Cardiac fibroblast (primary cell): Measurements from ENCODE around the gene PPL.
A peak's percentile ranks its signal among the peaks of the same experiment; 100 is the strongest.

ENCODE experiments used
- DNase-seq, 2 donors: peaks; one replicate each; pipeline versions ENCODE4 v3.0.0 to v3.0.0-alpha.2; 2010; ENCODE audit warnings: low read depth in 2 of 2
- H3K4me3 ChIP-seq, 2 donors: replicated peaks in 1 of 2; 1 replicate in 1 of 2; 2 replicates in 1 of 2; pipeline ENCODE4 v1.5.1; 2011; ENCODE audit warnings: low read depth in 2 of 2, low read length in 2 of 2, mild to moderate bottlenecking in 2 of 2, moderate library complexity in 1 of 2
- TF ChIP-seq, protein P1 (sequence below): IDR thresholded peaks from one replicate; pipeline ENCODE4 v1.5.1; 2011; ENCODE audit warnings: low read depth, mild to moderate bottlenecking, low read length, inconsistent platforms

PPL gene

DNA sequence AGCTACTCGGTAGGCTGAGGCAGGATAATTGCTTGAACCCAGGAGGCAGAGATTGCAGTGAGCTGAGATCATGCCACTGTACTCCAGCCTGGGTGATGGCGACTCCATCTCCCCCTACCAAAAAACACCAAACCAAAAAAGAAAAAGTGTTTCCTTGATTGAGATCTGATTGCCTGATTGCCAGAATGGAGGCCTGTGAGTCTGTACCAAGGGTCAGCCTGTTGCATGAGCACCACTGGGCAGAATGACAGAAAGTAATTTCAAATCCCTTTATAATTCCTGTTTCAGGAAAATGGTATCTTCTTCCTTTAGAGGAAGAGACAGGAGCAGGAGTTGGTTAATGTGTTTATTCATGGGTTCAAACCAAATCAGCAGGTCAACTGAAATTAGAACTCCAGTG lies 81.1 kb downstream of the PPL start:
- DNase-seq: no peak
- TF ChIP-seq, protein P1, sequence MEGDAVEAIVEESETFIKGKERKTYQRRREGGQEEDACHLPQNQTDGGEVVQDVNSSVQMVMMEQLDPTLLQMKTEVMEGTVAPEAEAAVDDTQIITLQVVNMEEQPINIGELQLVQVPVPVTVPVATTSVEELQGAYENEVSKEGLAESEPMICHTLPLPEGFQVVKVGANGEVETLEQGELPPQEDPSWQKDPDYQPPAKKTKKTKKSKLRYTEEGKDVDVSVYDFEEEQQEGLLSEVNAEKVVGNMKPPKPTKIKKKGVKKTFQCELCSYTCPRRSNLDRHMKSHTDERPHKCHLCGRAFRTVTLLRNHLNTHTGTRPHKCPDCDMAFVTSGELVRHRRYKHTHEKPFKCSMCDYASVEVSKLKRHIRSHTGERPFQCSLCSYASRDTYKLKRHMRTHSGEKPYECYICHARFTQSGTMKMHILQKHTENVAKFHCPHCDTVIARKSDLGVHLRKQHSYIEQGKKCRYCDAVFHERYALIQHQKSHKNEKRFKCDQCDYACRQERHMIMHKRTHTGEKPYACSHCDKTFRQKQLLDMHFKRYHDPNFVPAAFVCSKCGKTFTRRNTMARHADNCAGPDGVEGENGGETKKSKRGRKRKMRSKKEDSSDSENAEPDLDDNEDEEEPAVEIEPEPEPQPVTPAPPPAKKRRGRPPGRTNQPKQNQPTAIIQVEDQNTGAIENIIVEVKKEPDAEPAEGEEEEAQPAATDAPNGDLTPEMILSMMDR: no peak
- no peak overlapping the region for H3K4me3 ChIP-seq

- TF ChIP-seq, protein P1: no peak
- no peak for DNase-seq
- no peak overlapping the region for H3K4me3 ChIP-seq
Measured at GRCh38 chr16:4855371-4855770, 81.6 kb downstream of the PPL start.

DNA sequence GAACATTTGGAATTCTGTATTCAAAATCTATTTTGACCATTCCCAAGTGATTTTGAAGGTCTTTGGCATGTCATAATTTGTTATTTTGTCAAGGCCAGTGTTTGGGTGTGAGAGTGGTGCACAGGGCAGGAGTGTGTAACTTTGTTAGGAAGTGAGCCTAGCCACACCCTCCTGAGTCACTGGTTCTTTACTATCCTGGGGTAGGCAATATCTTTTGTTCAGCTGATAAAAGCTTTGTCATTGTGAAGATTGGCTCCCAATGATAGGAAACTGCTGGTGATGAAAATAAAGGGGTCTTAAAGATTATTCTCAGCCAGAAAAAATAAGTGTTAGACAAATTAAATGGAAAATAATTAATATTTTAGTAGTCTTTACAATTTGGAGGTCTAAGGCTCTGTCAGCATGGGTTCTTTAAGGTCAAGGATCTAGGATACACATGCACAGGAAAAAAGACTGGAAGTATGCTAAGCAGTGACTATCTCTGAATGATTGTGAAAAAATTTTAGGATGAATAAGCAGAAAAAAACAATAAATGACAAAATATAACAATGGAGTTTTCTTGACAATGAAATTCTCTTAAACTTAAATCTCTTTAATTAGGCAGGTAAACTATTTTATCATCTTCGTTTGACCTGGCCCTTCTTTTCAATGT lies 84.6 kb downstream of the PPL start:
- TF ChIP-seq, protein P1: no peak
- no peak overlapping the region for H3K4me3 ChIP-seq
- peak; percentile 39 to 51 for DNase-seq

GRCh38 chr16:4850211-4850610 lies 86.7 kb downstream of the PPL start:
- TF ChIP-seq, protein P1: no peak
- H3K4me3 ChIP-seq: peak overlapping the region in 1 of 2 donors; percentile 95
- DNase-seq: no peak

DNA sequence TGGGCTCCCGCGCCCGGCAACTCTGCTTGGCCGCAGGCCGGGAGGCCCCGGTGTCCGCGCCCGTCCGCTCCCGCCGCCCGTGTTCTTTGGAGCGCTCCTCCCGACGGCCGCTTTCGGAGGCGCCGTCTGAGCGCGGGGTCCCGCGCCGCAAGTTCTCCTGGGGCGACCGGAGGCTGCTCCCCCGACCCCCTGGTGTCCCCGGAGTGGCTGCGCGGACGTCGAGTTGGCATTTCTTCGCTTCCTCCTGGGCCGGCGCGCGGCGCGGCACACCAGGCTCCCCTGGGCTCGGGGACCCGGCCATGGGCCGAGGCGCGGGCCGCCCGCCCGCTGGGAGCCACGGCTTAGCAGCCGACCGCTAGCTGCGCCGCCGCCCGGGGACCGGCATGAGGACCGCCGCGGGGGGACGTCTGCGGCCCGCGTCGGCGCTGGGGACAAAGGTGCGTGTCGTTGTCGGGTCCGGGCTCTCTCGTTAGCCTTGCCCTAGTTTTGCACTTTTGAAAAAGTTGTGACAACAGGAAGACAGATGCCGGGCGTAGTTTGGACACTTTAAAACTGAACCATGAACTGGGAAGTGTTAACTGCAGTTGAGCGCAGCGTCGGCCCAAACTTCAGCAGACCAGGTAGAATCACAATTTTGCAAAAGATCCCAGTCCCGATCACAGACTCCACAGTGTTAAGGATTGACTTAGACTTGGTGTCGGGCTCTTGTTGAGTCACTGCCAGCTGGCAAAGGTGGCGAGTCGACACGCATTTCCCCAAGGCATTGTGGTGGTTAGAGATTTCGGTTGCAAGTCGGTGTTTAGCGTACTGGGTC lies 89.0 kb downstream of the PPL start:
- peak overlapping the region; percentile 70 to 95 for H3K4me3 ChIP-seq
- TF ChIP-seq, protein P1: no peak
- DNase-seq: peak; percentile 73 to 85

- H3K4me3 ChIP-seq: peak within 1 kb of the TSS; percentile 87 to 95
- peak; percentile 96 to 97 for DNase-seq
- TF ChIP-seq, protein P1: no peak
Measured at GRCh38 chr16:4846901-4847773, 89.8 kb downstream of the PPL start, which contains the start of the genes GLYR1 and UBN1. GLYR1 (minus strand) TSS chr16:4847288; CDS start chr16:4847265, 23 bp downstream. UBN1 (plus strand) TSS chr16:4847481; CDS start chr16:4852918, 5,437 bp downstream.
